Colon (tissue), 2 donors: ENCODE measurements around the gene NELFB.

Source experiments
- FAIRE-seq: peaks from 2 replicates; lab custom pipeline; 2012; peaks lifted over from hg19 to GRCh38; lab: Jason Lieb, UNC
- donor health status: control.
- donor health status: control.

Gene NELFB

GRCh38 chr9:137314561-137315560 is 59.7 kb downstream of the NELFB start:
- no peak for FAIRE-seq

DNA sequence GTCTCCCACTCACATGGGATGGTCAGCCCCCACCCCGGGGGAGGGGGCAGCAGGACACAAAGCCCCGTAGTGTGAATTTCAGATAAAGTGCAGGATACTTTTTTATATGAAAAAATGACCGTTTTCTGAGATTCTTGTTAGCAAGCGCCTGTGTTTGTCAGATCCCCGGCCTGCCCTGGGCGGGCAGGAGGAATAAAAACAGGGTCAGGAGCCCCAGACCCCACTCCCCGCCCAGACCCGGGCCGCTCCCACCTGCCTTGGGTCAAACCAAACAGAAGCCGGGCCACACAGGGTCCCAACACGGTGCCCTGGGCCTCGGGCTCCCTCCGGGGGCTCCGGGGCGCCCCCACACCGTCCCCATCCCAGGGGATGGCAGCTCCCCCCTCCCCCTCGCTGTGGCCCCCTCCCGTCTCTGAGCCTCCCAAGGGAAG is 60.5 kb downstream of the NELFB start:
- FAIRE-seq = no peak

- no peak for FAIRE-seq
Measured at GRCh38 chr9:137316012-137316981, 61.2 kb downstream of the NELFB start.

GRCh38 chr9:137317021-137317717 is 62.0 kb downstream of the NELFB start:
- FAIRE-seq = no peak

GRCh38 chr9:137317718-137318511 is 62.8 kb downstream of the NELFB start:
- FAIRE-seq = no peak

- no peak for FAIRE-seq
Measured at GRCh38 chr9:137318602-137319001, 63.5 kb downstream of the NELFB start.

- FAIRE-seq = no peak
Measured at GRCh38 chr9:137319011-137319738, 64.0 kb downstream of the NELFB start.

- FAIRE-seq = no peak
Measured at GRCh38 chr9:137319739-137320551, 64.8 kb downstream of the NELFB start.

DNA sequence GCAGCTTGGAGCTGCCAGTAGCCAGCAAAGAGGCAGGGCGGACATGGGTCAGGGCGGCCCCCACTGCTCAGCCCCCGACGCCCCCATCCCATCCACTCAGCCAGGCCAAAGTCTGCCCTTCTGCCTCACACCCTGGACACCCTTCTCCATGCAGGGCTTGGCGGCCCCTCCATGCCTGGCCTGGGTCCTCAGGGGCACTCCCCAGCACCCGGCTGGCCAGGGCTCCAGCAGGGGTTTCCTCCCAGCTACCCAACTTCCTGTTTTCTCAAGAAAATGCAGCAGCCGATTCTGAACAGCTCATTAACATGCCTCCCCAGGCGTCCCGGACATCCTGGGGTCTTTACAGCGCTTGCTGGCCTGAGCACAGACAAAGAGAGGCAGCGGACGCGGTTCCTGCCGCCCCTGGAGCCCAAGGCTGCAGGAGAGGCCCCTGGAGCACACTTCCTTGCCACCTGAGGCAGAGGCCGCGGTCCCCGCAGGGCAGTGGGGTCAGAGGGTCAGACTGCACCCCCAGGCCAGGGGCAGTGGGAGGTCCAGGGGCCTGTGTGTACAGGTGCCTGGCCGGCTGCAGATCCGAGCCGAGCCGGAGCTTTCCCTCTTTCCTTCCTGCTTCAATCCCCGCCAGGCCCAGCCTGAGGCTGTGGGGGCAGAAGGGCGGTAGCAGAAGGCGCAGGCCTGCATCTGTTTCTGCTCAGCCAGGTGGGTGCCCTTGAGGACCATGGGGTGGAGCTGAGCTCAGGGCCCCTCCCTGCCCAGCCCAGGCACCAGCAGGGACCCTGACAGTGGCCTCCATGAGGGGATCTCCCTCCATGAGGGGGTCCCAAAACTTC is 65.6 kb downstream of the NELFB start:
- no peak for FAIRE-seq

DNA sequence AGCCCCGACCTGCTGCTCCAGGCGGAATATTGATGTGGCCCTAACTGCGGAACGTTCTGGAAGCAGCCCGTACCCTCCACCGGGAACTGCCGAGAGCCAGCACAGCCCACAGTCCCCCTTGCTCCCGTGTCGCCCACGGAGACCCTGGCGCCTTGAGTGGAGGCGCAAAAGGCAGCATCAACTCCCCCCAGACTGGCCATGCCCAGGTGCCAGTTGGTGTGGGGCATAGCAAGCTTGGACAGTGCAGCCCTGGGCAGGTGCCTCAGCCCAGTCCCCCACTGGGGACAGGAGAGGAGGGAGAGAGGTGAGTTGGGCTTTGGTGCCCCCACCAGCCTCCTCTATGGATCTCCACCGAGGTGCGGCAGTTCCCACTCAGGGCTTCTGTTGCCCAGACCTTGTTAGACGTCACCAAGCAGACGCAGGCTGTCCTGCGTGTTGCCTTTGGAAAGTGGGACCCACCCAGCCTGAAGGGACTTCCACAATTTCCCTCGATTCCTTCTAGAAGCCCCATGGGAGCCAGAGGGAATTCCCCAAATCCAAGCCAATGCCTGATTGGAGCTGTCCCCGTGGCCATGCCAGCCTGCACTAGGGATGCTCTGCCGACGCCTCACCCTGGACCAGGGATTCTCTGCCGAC is 66.7 kb downstream of the NELFB start:
- no peak for FAIRE-seq
